Epithelial cell of esophagus (primary cell): Measurements from ENCODE around the gene FOXL3.
"Not testable (repeated sequence)": the region's sequence is repeated elsewhere in the genome, so short reads cannot be mapped to it uniquely, and the experiment has no call there.

Experiments used
- DNase-seq: peaks from one replicate; pipeline ENCODE4 v3.0.0; 2010; ENCODE audit warnings: low read depth
- H3K4me3 ChIP-seq: 2 replicates; pipeline ENCODE4 v1.5.1; 2011; ENCODE audit warnings: mild to moderate bottlenecking, low read length, control low read depth
- TF ChIP-seq, protein P1 (sequence below): IDR thresholded peaks from 2 replicates; pipeline ENCODE4 v1.5.1; 2011; ENCODE audit warnings: low read depth, mild to moderate bottlenecking, low read length, control low read depth, inconsistent platforms; ENCODE audit not compliant: insufficient read depth; ENCODE audit errors: missing control alignments

FOXL3 gene

DNA sequence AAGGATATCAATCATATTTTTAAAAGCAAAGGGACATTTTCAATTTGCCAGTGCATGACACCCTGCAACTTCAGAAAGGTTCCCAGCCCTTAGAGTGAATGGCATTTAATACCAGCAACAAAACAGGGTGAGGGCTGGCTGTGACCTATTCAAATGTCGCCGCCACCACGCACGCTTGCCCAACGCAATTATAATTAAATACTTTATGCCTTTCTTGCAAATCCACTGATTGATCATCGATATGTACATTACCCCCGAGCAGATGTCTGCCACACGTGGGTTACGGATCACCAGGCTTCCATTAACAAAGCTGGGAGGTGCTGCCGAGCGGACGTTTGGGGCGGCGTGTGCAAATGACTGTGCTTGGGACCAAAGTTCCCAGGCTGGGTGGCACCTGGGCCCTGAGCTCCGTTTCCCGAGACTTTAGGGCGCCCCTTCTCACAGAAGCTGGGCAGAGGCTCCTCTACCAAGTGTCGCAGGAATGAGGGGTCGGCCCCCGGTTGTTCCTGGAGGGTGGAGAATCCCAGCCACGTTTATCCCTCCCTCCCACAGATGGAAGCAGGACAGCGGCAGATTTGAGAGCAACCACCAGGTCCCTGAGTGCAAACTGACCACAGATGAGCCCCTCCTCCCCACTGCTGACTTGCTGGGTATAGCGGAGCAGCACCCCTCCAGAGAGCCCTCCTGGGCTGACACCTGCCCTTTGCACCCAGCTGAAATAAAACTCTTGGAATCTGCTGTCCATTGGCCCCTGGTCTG is 3.9 kb downstream of the FOXL3 start:
- DNase-seq: no peak
- TF ChIP-seq, protein P1, sequence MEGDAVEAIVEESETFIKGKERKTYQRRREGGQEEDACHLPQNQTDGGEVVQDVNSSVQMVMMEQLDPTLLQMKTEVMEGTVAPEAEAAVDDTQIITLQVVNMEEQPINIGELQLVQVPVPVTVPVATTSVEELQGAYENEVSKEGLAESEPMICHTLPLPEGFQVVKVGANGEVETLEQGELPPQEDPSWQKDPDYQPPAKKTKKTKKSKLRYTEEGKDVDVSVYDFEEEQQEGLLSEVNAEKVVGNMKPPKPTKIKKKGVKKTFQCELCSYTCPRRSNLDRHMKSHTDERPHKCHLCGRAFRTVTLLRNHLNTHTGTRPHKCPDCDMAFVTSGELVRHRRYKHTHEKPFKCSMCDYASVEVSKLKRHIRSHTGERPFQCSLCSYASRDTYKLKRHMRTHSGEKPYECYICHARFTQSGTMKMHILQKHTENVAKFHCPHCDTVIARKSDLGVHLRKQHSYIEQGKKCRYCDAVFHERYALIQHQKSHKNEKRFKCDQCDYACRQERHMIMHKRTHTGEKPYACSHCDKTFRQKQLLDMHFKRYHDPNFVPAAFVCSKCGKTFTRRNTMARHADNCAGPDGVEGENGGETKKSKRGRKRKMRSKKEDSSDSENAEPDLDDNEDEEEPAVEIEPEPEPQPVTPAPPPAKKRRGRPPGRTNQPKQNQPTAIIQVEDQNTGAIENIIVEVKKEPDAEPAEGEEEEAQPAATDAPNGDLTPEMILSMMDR: no peak
- H3K4me3 ChIP-seq: no peak overlapping the region

DNA sequence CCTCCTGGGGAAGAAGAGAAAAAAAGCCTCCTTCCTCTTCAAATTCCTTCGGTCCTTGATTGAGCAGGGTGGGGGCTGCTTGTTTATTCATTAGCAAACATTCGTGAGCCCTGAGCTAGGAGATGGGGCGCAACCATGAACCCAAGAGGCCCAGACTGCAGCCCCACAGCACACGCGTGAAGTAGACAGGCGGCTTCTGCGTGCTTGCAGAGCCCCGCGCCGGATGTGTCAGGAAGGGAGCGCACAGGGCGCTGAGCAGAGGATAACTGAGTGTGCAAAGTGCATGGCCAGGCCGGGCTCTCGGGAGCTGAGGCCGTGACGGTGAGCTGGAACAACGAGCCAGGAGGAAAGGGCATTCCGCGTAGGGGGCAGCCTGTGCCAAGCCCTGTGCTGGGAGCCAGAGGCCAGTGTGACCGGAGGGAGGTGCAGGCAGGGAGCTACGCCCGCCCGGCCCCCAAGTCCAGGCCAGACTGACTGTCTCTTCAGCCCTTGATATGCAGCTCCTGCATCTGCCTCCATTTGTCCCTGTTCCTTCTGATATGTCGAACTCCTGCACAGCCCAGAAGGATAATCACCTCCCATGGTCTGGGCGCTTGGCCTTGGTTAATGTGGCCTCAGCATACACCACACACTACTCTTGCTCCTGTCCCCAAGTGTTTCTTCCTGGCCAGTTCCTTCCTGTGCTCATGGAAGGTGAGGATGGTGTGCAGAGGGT is 4.6 kb downstream of the FOXL3 start:
- no peak overlapping the region for H3K4me3 ChIP-seq
- TF ChIP-seq, protein P1: no peak
- DNase-seq: no peak

DNA sequence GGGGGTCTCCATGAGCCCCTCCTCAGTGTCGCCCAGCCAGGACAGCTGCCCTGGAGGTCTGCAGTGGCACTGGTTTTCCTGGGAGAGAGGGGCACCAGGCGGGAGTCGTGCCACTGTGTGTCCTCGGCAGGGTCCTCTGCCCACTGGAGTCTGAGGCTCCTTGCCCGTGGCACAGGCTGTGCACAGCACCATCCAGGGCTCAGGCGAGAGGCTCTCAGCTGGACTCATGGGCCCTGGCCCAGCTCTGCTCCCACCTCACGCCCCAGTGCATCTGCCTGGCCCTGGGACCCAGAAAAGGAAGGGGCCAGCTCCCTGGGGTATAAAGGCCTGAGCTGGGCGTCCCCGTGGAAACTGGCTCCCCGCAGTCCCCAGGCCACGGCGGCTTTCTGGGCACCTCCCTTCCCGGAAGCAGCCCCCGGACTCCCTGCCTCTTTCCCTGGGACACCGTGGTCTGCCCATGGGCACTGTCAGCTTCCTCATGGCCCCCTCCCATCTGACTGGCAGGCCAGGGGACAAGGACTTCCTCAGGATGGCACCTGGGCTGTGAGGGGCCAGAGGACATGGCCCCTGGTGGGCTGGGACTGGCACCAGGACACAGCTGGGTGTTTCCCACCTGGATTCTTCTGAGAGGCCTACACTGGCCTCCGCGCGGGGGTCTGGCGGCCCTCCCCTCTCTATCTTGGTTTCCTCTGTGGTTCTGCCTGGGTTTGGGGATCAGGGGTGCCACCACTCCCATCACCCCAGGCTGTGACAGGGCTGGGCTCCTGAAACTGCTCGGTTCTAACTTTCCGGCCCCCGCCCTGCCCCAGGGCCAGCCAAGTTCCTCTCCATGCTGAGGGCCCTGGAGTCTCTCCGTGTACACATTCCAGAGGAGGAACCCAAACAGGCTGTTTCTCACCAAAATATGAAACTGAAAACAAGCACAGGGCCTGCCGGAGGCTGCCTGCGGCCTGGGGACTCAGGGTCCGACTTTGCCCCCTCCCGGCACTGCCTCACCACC is 5.5 kb downstream of the FOXL3 start:
- TF ChIP-seq, protein P1: no peak
- DNase-seq: no peak
- H3K4me3 ChIP-seq: no peak overlapping the region

DNA sequence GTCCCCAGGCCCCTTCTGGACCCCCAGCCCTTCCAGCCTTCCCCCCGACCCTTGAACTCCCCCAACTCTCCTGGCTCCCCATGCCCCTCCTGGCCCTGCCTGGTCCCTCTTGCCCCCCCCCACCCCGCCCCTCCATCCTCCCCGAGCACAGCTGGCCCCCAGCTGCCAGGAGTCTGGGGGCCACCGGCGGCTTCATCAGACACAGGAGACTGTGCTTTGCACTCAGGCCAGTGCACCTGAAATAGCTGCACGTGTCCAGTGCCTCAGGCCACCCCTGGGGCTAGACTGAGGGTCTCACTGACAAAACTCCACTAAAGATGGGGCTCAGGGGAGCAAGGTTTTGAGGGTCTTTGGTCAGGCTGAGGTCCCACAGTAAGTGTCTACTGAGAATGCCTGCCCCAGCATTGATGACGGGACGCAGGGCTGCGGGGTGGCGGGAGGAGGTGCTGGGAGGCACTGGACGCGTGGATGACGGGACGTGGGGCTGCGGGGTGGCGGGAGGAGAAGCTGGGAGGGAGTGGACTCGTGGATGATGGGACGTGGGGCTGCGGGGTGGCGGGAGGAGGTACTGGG is 6.5 kb downstream of the FOXL3 start:
- no peak overlapping the region for H3K4me3 ChIP-seq
- no peak for DNase-seq
- TF ChIP-seq, protein P1: no peak

DNA sequence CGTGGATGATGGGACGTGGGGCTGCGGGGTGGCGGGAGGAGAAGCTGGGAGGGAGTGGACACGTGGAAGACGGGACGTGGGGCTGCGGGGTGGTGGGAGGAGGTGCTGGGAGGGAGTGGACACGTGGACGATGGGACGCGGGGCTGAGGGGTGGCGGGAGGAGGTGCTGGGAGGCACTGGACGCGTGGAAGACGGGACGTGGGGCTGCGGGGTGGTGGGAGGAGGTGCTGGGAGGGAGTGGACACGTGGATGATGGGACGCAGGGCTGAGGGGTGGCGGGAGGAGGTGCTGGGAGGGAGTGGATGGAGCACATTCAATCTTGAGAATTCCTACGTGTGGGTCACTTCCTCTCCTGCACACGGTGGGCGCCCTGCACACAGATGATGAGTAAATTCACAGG is 7.2 kb downstream of the FOXL3 start:
- DNase-seq, H3K4me3 ChIP-seq: not testable (repeated sequence)

DNA sequence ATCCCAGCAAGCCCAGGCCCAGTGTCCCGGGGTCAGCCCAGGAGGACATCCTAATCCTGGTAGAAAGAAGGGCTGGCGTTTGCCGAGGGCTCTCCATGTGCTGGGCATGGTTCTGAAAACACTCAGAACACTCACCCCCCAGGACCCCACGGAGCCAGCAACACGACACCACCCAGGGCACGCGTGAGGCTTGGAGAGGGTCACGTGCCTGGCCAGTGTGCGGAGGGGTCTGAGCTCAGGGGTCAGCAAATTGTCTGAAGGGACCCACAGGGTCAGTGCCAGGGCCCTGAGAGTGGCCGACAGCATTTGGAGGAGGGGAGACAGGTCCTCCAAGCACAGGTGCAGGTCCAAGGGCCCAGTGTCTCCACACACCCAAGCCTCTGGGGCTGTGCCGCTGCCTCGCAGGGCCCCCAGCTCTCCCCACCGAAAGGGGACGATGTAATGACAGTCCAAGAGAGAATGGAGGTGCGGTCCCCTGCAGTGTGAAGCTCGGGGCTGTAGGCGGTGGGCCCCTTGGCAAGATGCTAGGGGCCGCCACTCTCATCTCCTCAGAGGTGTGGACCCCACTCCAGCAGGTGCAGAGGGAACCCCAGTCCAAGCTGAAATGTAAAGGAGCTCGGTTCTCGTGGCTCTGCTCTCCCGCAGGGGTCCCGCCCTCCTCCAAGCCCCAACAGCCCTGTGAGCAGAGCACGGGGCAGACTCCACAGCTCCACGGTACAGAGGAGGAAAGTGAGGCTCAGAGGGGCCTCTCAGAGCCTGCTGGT is 7.8 kb downstream of the FOXL3 start:
- no peak overlapping the region for H3K4me3 ChIP-seq
- DNase-seq: no peak
- TF ChIP-seq, protein P1: no peak
